Measurements from ENCODE around the gene TFB1M. TPM values are rescaled to one million over a fixed set of nuclear protein-coding genes. Genes with fewer than 3 reads are reported as not detected.

Gene TFB1M
- total and polyA plus RNA-seq, 9 of the 15 experiments (the other 6 are each of a cell fraction or from before 2014, with no cell fraction given): 34.6 to 145 (median 40.4) TPM

GRCh38 chr6:155314773-155315515 lies 660 bp upstream of the TFB1M start (continued):
- TF ChIP-seq HINFP (tag; conservative IDR thresholded peaks at IDR 0.05; ENCODE audit: low read depth) (no peak), TBL1XR1 (IDR thresholded peaks at IDR 0.05; ENCODE audit: low read length in 2 of 2) (peak in 1 of 2 experiments; percentile 14; a peak in 1 of 4 replicates), ZNF318 (IDR thresholded peaks at IDR 0.05; ENCODE audit: borderline replicate concordance in 1 of 2, low read depth in 1 of 2) (no peak; a peak in 1 of 4 replicates), ELF1 (tag; IDR thresholded peaks at IDR 0.05) (peak; percentile 86), HDAC1 (IDR thresholded peaks at IDR 0.05) (peak in 1 of 2 experiments; percentile 88; a peak in 2 of 4 replicates), FOSL1 (tag; conservative IDR thresholded peaks at IDR 0.05) (no peak; the same call in 1 of the 2 replicates), E2F6 (IDR thresholded peaks at IDR 0.05; ENCODE audit: borderline replicate concordance in 1 of 2, extremely low read depth in 1 of 2, insufficient read depth in 1 of 2, insufficient read length in 1 of 2, low read depth in 1 of 2, low read length in 1 of 2, poor library complexity in 1 of 2, severe bottlenecking in 1 of 2) (peak; percentile 37 to 50)
